ENCODE data around the gene LDB2. TPM values are rescaled to one million over a fixed set of nuclear protein-coding genes. Genes with fewer than 3 reads are reported as not detected.
"Not testable (repeated sequence)": the region's sequence is repeated elsewhere in the genome, so short reads cannot be mapped to it uniquely, and the experiment has no call there.

LDB2 gene
- total and polyA plus RNA-seq, 2 experiments from 2014 or later: 48.6 to 80.1 TPM

GRCh38 chr4:16524406-16524805, 374.0 kb downstream of the LDB2 start (continued):
- no peak for TF ChIP-seq ZNF462 (CRISPR knock-in tag; IDR thresholded peaks at IDR 0.05)
- no peak for TF ChIP-seq EZH2 (IDR thresholded peaks at IDR 0.05; ENCODE audit: low read depth, unreplicated experiment)
- no peak for TF ChIP-seq STAT1 (IDR thresholded peaks at IDR 0.05; ENCODE audit: unreplicated experiment)
- no peak for TF ChIP-seq ETS1 (IDR thresholded peaks at IDR 0.05)
- no peak for TF ChIP-seq JUNB (IDR thresholded peaks at IDR 0.05; ENCODE audit: unreplicated experiment)

GRCh38 chr4:16523526-16523925, 374.9 kb downstream of the LDB2 start:
- H3K79me2 ChIP-seq (replicated peaks; ENCODE audit: insufficient read depth); H3K36me3 ChIP-seq (ENCODE audit: insufficient read depth); H3K4me1 Mint-ChIP-seq; DNase-seq (ENCODE audit: low spot score); H2AFZ ChIP-seq; H4K20me1 ChIP-seq (replicated peaks; ENCODE audit: insufficient read depth); H3F3A ChIP-seq (replicated peaks; ENCODE audit: low read depth); H3K4me3 ChIP-seq; H3K4me2 ChIP-seq; H3K4me1 ChIP-seq (ENCODE audit: insufficient read depth); H3K36me3 Mint-ChIP-seq (ENCODE audit: low read depth); H3K27me3 ChIP-seq (ENCODE audit: insufficient read depth); H3K4me3 Mint-ChIP-seq; H3K27ac ChIP-seq (ENCODE audit: low read depth); H3K9me2 ChIP-seq (ENCODE audit: insufficient read depth); H3K27me3 Mint-ChIP-seq (ENCODE audit: insufficient read depth, low read depth, poor library complexity); ATAC-seq; H3K9me3 Mint-ChIP-seq; H3K27ac Mint-ChIP-seq: not testable (repeated sequence)
